Eye (tissue), 1 donor: ENCODE measurements around the gene NKIRAS2.

Experiments used
- DNase-seq: peaks from one replicate; pipeline ENCODE4 v3.0.0-alpha.2; 2015

Gene NKIRAS2

GRCh38 chr17:42058063-42058462, 38.2 kb downstream of the NKIRAS2 start:
- DNase-seq: peak; percentile 57

GRCh38 chr17:42059815-42060214, 39.9 kb downstream of the NKIRAS2 start:
- DNase-seq: no peak

GRCh38 chr17:42060231-42060630, 40.3 kb downstream of the NKIRAS2 start:
- no peak for DNase-seq

GRCh38 chr17:42061646-42062487, 42.0 kb downstream of the NKIRAS2 start:
- peak; percentile 99 for DNase-seq

- no peak for DNase-seq
These were observed 42.8 kb downstream of the NKIRAS2 start for GRCh38 chr17:42062681-42063080.

GRCh38 chr17:42065201-42065600, 45.3 kb downstream of the NKIRAS2 start:
- no peak for DNase-seq

GRCh38 chr17:42067371-42068091, 47.6 kb downstream of the NKIRAS2 start:
- peak; percentile 86 for DNase-seq

GRCh38 chr17:42068979-42069378, 49.1 kb downstream of the NKIRAS2 start:
- DNase-seq: no peak

GRCh38 chr17:42071810-42072209, 51.9 kb downstream of the NKIRAS2 start:
- no peak for DNase-seq

- no peak for DNase-seq
These were observed 52.7 kb downstream of the NKIRAS2 start for GRCh38 chr17:42072323-42073187.
